MM.1S (cell line): ENCODE data around the gene RUBCN.

Experiments used
- EZH2 ChIP-seq: fragments of 300-600 bp; sonication (generic); optimal IDR thresholded peaks from 2 replicates; pipeline ENCODE3; 2017; ENCODE audit warnings: low read depth, mild to moderate bottlenecking, antibody characterized with exemption, low read length, mixed read lengths
- EZH2phosphoT487 ChIP-seq: fragments of 300-600 bp; sonication (generic); IDR thresholded peaks from 2 replicates; pipeline ENCODE4 v1.6.1; 2018; ENCODE audit warnings: antibody characterized with exemption, low read length
- TF ChIP-seq, protein P1 (sequence below): fragments of 300-600 bp; sonication (generic); IDR thresholded peaks from 2 replicates; pipeline ENCODE4 v1.5.1; 2016; ENCODE audit warnings: antibody characterized with exemption, low read length, mixed read lengths

- TF ChIP-seq, protein P1, sequence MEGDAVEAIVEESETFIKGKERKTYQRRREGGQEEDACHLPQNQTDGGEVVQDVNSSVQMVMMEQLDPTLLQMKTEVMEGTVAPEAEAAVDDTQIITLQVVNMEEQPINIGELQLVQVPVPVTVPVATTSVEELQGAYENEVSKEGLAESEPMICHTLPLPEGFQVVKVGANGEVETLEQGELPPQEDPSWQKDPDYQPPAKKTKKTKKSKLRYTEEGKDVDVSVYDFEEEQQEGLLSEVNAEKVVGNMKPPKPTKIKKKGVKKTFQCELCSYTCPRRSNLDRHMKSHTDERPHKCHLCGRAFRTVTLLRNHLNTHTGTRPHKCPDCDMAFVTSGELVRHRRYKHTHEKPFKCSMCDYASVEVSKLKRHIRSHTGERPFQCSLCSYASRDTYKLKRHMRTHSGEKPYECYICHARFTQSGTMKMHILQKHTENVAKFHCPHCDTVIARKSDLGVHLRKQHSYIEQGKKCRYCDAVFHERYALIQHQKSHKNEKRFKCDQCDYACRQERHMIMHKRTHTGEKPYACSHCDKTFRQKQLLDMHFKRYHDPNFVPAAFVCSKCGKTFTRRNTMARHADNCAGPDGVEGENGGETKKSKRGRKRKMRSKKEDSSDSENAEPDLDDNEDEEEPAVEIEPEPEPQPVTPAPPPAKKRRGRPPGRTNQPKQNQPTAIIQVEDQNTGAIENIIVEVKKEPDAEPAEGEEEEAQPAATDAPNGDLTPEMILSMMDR: no peak
- TF ChIP-seq EZH2phosphoT487: no peak
- no peak for TF ChIP-seq EZH2
These were observed 21.8 kb upstream of the RUBCN start for GRCh38 chr3:197758512-197758911.
